Esophagus squamous epithelium (tissue), 5 donors: ENCODE results near the gene CUTA. TPM values are rescaled to one million over a fixed set of nuclear protein-coding genes. Genes with fewer than 3 reads are reported as not detected.

Source experiments
- DNase-seq: peaks from one replicate; lab custom pipeline; 2025; lab: John Stamatoyannopoulos, UW
- H3K27ac ChIP-seq, 4 donors: fragments of 200-600 bp; sonication (generic); one replicate each; pipeline ENCODE4 v1.5.1; 2016 to 2019; ENCODE audit warnings: mild to moderate bottlenecking in 1 of 4
- H3K27me3 ChIP-seq, 4 donors: fragments of 200-600 bp; sonication (generic); 1 replicate in 3 of 4; 2 replicates in 1 of 4; pipeline versions ENCODE4 v1.5.1 to v1.6.0; 2017 to 2021; ENCODE audit warnings: antibody characterized with exemption in 1 of 4
- H3K36me3 ChIP-seq, 3 donors: fragments of 200-600 bp; sonication (generic); one replicate each; pipeline ENCODE4 v1.5.1; 2016 to 2019
- H3K4me1 ChIP-seq, 3 donors: fragments of 200-600 bp; sonication (generic); one replicate each; pipeline ENCODE4 v1.5.1; 2017 to 2019
- H3K4me3 ChIP-seq, 4 donors: fragments of 200-600 bp; sonication (generic); 1 replicate in 3 of 4; 2 replicates in 1 of 4; pipeline ENCODE4 v1.5.1; 2016 to 2019; ENCODE audit warnings: mild to moderate bottlenecking in 2 of 4, moderate library complexity in 1 of 4
- H3K9me3 ChIP-seq, 3 donors: fragments of 200-600 bp; sonication (generic); one replicate each; pipeline ENCODE4 v1.5.1; 2016 to 2019
- CTCF ChIP-seq, 6 experiments: fragments of 450-650 bp in 4 of 6; fragments of 200-600 bp in 2 of 6; sonication (generic) in 2 of 6; IDR thresholded peaks; one replicate each; pipeline ENCODE4 v1.5.1; 2016 to 2019; ENCODE audit warnings: antibody characterized with exemption in 6 of 6, mild to moderate bottlenecking in 4 of 6, moderate library complexity in 4 of 6
- POLR2A ChIP-seq, 4 donors: fragments of 450-650 bp; IDR thresholded peaks; one replicate each; pipeline ENCODE4 v1.6.1; 2017; ENCODE audit warnings: antibody characterized with exemption in 4 of 4, mild to moderate bottlenecking in 4 of 4, moderate library complexity in 3 of 4
- WGBS, 2 donors: methylation state at CpG; one replicate each; pipeline ENCODE4 v1.1.5; 2018; 5-methylcytosine and 5-hydroxymethylcytosine counted together
- intact Hi-C: fragments of 100-400 bp; cut with DNase I; formaldehyde crosslinking; loops from one replicate; pipeline ENCODE4 v1.15.0; 2022
- total RNA-seq, 4 donors: library from RNA; depleted of rRNA; stranded (reverse); fragments of >200 nt; gene quantifications; one replicate each; pipeline ENCODE4 v1.1.0, GENCODE V29; 2016
- donor health status: DM: yes; HTN: yes; CAD: no.

The CUTA gene
- total RNA-seq, 4 donors from 2014 or later: 46.0 to 93.1 (median 69.4) TPM

GRCh38 chr6:33414592-33415271 lies 3.2 kb downstream of the CUTA start:
- DNase-seq: no peak
- H3K4me1 ChIP-seq: peaks cover 44 to 79% (median 48%) of the 10 kb centered on the region in 3 donors

GRCh38 chr6:33413241-33414120 lies 4.4 kb downstream of the CUTA start:
- no peak for DNase-seq
- 82 to 84% methylated on average over 12 to 14 of the region's 14 CpGs for WGBS, 2 donors
- Histone ChIP-seq H3K4me1 (peaks cover 33 to 71% (median 36%) of the 10 kb centered on the region in 3 donors), H3K27ac (peak overlapping the region in 1 of 4 donors; percentile 34), H3K36me3 (peaks cover 9 to 44% (median 36%) of the 10 kb centered on the region in 3 donors), H3K9me3 (no peaks in the 10 kb centered on the region), H3K27me3 (no peaks in the 10 kb centered on the region), H3K4me3 (no peak overlapping the region)
- intact Hi-C loops: loop anchor here (10.0 kb wide), 1 partner anchor 161 kb away; no protein-coding TSS in a partner anchor
- TF ChIP-seq CTCF (IDR thresholded peaks at IDR 0.05) (no peak), POLR2A (IDR thresholded peaks at IDR 0.05) (no peak)

More at GRCh38 chr6:33414592-33415271, 3.2 kb downstream of the CUTA start:
- TF ChIP-seq POLR2A (IDR thresholded peaks at IDR 0.05) (no peak), CTCF (IDR thresholded peaks at IDR 0.05) (peak in 1 of 6 experiments; percentile 11)
- no peak overlapping the region for H3K4me3 ChIP-seq
- H3K27me3 ChIP-seq: no peaks in the 10 kb centered on the region
- no peaks in the 10 kb centered on the region for H3K9me3 ChIP-seq
- intact Hi-C loops: loop anchor here (10.0 kb wide), 1 partner anchor 160 kb away; no protein-coding TSS in a partner anchor
- peak overlapping the region in 1 of 4 donors; percentile 42 for H3K27ac ChIP-seq
- WGBS, 2 donors: 61 to 70% methylated on average over 6 to 11 of the region's 12 CpGs
- H3K36me3 ChIP-seq: peaks cover 9 to 44% (median 36%) of the 10 kb centered on the region in 3 donors

- Histone ChIP-seq H3K36me3 (peaks cover 9 to 44% (median 36%) of the 10 kb centered on the region in 3 donors), H3K9me3 (no peaks in the 10 kb centered on the region), H3K27me3 (no peaks in the 10 kb centered on the region), H3K27ac (peak overlapping the region; percentile 8 to 98 (median 64)), H3K4me3 (peak overlapping the region in 3 of 4 donors; percentile 66 to 96 (median 69)), H3K4me1 (peaks cover 30 to 66% (median 33%) of the 10 kb centered on the region in 3 donors)
- 85 to 89% methylated on average over 10 of the region's 10 CpGs for WGBS, 2 donors
- TF ChIP-seq POLR2A (IDR thresholded peaks at IDR 0.05) (no peak), CTCF (IDR thresholded peaks at IDR 0.05) (no peak)
- DNase-seq: no peak
- intact Hi-C loops: loop anchor here (10.0 kb wide), 1 partner anchor 162 kb away; no protein-coding TSS in a partner anchor
These were observed 5.5 kb downstream of the CUTA start for GRCh38 chr6:33412140-33413009.

- intact Hi-C loops: loop anchor here (10.0 kb wide), 1 partner anchor 163 kb away; no protein-coding TSS in a partner anchor
- 44 to 58% methylated on average over 6 of the region's 6 CpGs for WGBS, 2 donors
- no peaks in the 10 kb centered on the region for H3K27me3 ChIP-seq
- no peak for DNase-seq
- H3K9me3 ChIP-seq: no peaks in the 10 kb centered on the region
- H3K27ac ChIP-seq: peak overlapping the region; percentile 95 to 98 (median 98)
- peaks cover 9 to 46% (median 36%) of the 10 kb centered on the region in 3 donors for H3K36me3 ChIP-seq
- H3K4me1 ChIP-seq: peaks cover 22 to 58% (median 26%) of the 10 kb centered on the region in 3 donors
- no peak for TF ChIP-seq POLR2A (IDR thresholded peaks at IDR 0.05)
- no peak for TF ChIP-seq CTCF (IDR thresholded peaks at IDR 0.05)
- H3K4me3 ChIP-seq: peak overlapping the region; percentile 66 to 96 (median 82)
These were observed 6.3 kb downstream of the CUTA start for GRCh38 chr6:33411632-33412005.
